Measurements from ENCODE around the gene ZNF234. TPM values are rescaled to one million over a fixed set of nuclear protein-coding genes. Genes with fewer than 3 reads are reported as not detected.

Gene ZNF234
- total RNA-seq, 4 donors from 2014 or later, result 8.1 to 12.7 (median 11.3) TPM

DNA sequence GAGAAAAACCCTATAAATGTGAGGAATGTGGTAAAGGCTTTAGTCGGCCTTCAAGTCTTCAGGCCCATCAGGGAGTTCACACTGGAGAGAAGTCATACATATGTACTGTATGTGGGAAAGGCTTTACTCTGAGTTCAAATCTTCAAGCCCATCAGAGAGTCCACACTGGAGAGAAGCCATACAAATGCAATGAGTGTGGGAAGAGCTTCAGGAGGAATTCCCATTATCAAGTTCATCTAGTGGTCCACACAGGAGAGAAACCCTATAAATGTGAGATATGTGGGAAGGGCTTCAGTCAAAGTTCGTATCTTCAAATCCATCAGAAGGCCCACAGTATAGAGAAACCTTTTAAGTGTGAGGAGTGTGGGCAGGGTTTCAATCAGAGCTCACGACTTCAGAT is 35.2 kb downstream of the ZNF234 start:
- H3K36me3 ChIP-seq, result peaks cover 53 to 54% of the 10 kb centered on the region in 2 donors
- H3K4me3 ChIP-seq (replicated peaks in 1 of 3), result no peak overlapping the region
- H3K27me3 ChIP-seq, result no peaks in the 10 kb centered on the region
- H3K9me3 ChIP-seq, result no peaks in the 10 kb centered on the region
- 94 to 97% methylated on average over 3 of the region's 3 CpGs for WGBS, 2 donors
- TF ChIP-seq CTCF (IDR thresholded peaks at IDR 0.05) (no peak), POLR2A (IDR thresholded peaks at IDR 0.05) (no peak)
- DNase-seq, result no peak
- no peak overlapping the region for H3K27ac ChIP-seq
- intact Hi-C loops (cut with DNase I), result no loop called here
- no peaks in the 10 kb centered on the region for H3K4me1 ChIP-seq

GRCh38 chr19:44180968-44181367 is 39.6 kb downstream of the ZNF234 start:
- H3K9me3 ChIP-seq, result no peaks in the 10 kb centered on the region
- no peak for DNase-seq
- TF ChIP-seq CTCF (IDR thresholded peaks at IDR 0.05) (no peak), POLR2A (IDR thresholded peaks at IDR 0.05) (no peak)

GRCh38 chr19:44182145-44182544 is 40.8 kb downstream of the ZNF234 start:
- no peaks in the 10 kb centered on the region for H3K9me3 ChIP-seq
- intact Hi-C loops (cut with DNase I), result no loop called here
- 74 to 88% methylated on average over 10 of the region's 10 CpGs for WGBS, 2 donors

More at GRCh38 chr19:44180968-44181367, 39.6 kb downstream of the ZNF234 start:
- H3K36me3 ChIP-seq, result peaks cover 10% of the 10 kb centered on the region in 2 donors
- H3K4me3 ChIP-seq (replicated peaks in 1 of 3), result no peak overlapping the region
- no peaks in the 10 kb centered on the region for H3K27me3 ChIP-seq
- intact Hi-C loops (cut with DNase I), result no loop called here
- no peak overlapping the region for H3K27ac ChIP-seq
- no peaks in the 10 kb centered on the region for H3K4me1 ChIP-seq

GRCh38 chr19:44190020-44190419 is 48.7 kb downstream of the ZNF234 start:
- intact Hi-C loops (cut with DNase I), result no loop called here
- no peak for DNase-seq
- Histone ChIP-seq H3K27me3 (no peaks in the 10 kb centered on the region), H3K27ac (no peak overlapping the region), H3K9me3 (no peaks in the 10 kb centered on the region), H3K4me3 (replicated peaks in 1 of 3) (no peak overlapping the region), H3K4me1 (no peaks in the 10 kb centered on the region), H3K36me3 (no peaks in the 10 kb centered on the region)
- TF ChIP-seq POLR2A (IDR thresholded peaks at IDR 0.05), result no peak
- no peak for TF ChIP-seq CTCF (IDR thresholded peaks at IDR 0.05)
- WGBS, 2 donors, result 96 to 99% methylated on average over 6 of the region's 6 CpGs

More at GRCh38 chr19:44182145-44182544, 40.8 kb downstream of the ZNF234 start:
- Histone ChIP-seq H3K4me3 (replicated peaks in 1 of 3) (no peak overlapping the region), H3K27me3 (no peaks in the 10 kb centered on the region), H3K36me3 (no peaks in the 10 kb centered on the region), H3K27ac (no peak overlapping the region), H3K4me1 (no peaks in the 10 kb centered on the region)
- TF ChIP-seq CTCF (IDR thresholded peaks at IDR 0.05) (no peak), POLR2A (IDR thresholded peaks at IDR 0.05) (no peak)
- no peak for DNase-seq

DNA sequence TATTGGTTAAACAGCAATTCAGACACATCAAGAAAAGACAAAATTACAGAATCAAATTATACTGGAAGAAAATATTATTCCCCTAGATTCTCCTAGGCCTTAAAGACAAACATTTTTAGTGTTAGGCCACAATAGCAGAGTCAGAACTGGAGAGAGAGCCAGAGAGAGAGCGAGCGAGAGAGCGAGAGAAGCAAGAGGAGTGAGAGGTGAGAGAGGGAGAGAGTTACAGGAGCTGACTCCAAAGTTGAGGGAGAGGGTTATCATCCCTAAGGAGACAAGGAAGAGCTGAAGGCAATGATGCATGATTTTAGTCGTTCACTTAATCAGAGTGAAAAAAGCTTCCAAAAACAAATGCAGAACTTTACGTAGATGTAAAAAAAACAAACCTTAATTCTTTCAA is 50.8 kb downstream of the ZNF234 start:
- no peaks in the 10 kb centered on the region for H3K36me3 ChIP-seq
- H3K4me1 ChIP-seq, result no peaks in the 10 kb centered on the region
- no peak overlapping the region for H3K27ac ChIP-seq
- no peak for DNase-seq
- no peaks in the 10 kb centered on the region for H3K27me3 ChIP-seq
- H3K4me3 ChIP-seq (replicated peaks in 1 of 3), result no peak overlapping the region
- 64% methylated on average over 5 of the region's 5 CpGs for WGBS, 2 donors
- TF ChIP-seq POLR2A (IDR thresholded peaks at IDR 0.05) (no peak), CTCF (IDR thresholded peaks at IDR 0.05) (no peak)
- H3K9me3 ChIP-seq, result no peaks in the 10 kb centered on the region
- intact Hi-C loops (cut with DNase I), result no loop called here
